ENCODE results near the gene BMPR1A.

The BMPR1A gene

DNA sequence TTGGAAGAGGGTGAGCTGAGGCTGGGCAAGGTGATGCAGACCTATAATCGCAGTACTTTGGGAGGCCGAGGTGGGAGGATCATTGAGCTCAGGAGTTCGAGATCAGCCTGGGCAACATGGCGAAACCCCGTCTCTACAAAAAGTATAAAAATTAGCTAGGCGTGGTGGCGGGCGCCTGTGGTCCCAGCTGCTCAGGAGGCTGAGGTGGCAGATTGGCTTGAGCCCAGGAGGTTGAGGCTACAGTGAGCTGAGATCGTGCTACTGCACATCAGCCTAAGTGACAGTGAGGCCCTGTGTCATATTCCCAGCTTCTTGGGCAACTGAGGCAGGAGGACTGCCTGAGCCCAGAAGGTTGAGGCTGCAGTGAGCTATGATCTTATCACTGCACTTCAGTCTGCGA lies 13.6 kb downstream of the BMPR1A start:
- no peak for DNase-seq

DNA sequence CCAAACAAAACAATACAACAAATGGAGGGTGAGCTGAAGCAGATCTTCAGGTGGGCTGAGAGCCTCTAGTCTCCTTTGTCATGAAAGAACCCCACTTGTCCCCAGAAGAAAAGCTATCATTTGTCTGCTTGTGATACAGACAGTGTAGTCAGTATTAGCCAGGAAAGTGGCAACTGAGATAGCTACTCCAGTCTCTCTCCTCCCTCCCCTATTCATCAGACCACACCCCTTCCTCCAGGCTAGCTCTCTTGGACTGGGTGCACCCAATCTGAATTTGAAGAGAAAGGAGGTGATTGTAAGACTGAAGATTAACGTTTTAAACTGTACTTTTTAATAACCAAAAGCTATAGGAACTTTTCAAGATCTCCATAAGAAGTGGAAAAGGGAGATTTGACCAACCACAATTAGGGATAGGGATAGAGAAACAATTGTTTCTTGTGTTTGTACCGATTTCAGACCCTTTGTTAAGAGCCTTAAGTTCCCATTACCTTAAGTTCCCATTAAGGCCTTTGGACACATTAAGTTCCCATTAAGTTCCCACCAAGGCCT lies 14.1 kb downstream of the BMPR1A start:
- no peak for DNase-seq

DNA sequence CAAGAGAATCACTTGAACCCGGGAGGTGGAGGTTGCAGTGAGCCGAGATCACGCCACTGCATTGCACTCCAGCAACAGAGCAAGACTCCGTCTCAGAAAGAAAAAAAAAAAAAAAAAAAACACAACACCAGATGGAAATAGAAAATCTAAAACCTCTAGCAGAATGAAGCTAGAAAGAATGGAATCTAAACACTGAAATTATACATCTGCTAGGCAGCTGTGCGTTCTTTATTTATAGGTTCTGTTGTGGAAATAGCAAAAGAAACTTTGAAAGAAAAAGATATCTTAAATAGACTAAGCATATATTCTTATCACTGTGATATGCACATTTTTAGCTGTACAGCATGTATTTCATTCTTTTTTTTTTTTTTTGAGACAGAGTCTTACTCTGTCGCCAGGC lies 17.1 kb downstream of the BMPR1A start:
- DNase-seq, result no peak

DNA sequence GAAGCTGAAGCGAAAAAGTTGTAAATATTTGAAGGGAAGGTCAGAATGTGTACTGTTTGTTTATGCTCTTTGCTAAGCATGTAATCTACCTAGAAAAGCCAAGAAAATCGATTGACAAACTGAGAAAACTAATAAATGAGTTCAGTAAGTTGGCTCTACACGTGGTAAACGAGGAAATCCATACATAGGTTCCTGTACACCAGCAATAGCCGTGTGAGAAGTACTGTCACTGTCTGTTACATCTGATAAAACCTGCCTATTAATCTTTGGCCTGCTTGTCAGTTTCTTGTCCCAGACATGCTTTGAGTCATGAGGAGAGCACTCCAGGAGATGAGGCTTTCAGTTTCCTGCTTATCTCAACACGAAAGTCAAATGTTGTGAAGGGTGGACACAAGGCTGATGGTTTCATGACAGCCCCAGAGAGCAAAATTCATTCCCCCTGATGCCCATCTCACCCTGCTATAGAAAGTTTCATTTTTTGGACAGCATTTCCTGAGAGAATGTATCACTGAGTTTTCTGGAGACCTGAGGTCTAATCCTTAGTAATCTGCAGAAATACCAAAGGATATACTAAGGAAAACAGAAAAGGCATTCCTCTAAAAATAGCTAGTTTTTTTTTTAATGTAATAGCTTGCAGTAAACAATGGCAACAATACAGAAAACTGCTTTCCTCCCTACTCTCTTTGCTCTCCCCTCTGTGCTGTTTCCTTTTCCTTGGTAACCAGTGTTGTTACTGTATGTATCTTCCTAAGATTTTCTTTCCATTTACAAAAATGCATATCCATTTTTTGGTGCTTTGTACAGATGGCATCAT lies 18.8 kb downstream of the BMPR1A start:
- no peak for DNase-seq

DNA sequence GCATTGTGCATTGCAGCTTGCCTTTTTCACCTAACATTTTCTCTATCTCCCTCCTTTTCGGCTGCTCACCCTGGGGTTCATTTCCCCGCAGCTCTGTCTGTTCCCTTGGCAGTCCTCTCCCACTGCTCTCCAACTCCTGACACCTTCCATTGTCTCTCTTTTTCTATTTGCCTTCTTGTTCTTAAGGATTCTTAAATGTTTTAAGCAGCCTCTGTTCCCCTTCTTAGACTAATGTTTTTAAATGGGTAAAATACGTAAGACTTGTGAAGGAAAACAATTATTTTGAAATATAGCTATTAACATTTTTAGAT lies 19.4 kb downstream of the BMPR1A start:
- DNase-seq, result no peak

DNA sequence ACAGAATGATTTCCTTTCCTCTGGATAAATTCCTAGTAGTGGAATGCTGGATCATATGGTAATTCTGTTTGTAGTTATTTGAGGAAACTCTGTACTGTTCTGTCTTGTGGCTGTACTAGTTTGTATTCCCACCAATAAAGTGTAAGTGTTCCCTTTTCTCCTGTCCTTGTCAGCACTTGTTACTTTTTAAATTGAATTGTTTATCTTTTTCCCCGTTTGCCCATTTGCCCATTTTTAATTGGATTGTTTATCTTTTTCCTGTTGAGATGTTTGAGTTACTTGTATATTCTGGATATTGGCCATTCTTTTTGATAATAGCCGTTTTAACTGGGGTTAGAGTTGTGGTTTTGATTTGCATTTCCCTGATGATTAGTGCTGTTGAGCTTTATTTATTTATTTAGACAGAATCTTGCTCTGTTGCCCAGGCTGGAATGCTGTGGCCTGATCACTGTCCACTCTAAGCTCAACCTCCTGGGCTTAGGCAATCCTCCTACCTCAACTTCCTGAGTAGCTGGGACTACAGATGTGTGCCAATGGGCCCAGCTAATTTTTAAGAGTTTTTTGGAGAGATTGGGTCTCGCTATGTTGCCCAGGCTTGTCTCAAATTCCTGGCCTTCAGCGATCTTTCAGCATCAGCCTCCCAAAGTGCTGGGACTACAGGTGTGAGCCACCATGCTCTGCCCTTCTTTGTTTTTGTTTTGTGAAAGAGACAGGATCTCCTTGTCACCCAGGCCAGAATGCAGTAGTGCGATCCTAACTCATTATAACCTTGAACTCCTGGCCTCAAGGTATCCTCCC lies 23.0 kb downstream of the BMPR1A start:
- DNase-seq, result no peak

DNA sequence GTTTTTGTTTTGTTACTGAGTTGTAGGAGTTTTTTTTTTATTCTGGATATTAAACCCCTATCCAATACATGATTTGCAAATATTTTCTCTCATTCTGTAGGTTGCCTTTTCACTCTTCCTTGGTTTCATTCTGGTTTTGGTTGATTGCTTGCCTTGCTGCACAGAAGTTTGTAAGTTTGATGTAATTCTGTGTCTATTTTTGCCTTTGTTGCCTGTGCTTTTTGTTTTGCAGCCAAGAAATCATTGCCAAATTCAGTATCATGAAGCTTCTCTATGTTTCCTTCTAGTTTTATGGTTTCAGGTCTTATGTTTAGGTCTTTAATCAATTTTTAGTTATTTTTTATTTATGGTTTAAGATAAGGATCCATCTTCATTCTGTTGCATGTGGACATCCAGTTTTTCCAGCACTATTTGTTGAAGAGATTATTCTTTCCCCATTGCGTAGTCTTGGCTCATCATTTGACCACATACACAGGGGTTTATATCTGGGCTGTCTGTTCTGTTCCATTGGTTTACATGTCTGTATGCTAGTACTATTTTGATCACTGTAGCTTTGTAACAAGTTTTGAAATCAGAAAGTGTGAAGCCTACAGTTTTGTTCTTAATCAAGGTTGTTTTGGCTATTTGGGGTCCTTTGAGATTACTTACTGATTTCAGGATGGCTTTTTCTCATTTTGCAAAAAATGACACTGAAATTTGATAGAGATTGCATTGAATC lies 26.4 kb downstream of the BMPR1A start:
- DNase-seq, result no peak

DNA sequence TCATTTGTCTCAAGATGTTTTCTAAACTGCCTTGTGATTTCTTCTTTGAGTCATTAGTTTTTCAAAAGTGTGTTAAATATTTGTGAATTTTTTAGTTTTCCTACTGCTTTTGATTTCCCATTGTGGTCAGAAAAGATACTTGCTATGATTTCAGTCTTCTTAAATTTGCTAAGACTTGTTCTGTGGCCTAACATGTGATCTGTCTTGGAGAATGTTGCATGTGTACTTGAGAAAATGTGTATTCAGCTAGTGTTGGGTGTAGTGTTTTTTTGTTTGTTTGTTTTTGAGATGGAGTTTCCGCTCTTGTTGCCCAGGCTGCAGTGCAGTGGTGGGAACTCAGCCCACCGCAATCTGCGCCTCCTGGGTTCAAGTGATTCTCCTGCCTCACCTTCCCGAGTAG lies 28.6 kb downstream of the BMPR1A start:
- DNase-seq, result no peak

DNA sequence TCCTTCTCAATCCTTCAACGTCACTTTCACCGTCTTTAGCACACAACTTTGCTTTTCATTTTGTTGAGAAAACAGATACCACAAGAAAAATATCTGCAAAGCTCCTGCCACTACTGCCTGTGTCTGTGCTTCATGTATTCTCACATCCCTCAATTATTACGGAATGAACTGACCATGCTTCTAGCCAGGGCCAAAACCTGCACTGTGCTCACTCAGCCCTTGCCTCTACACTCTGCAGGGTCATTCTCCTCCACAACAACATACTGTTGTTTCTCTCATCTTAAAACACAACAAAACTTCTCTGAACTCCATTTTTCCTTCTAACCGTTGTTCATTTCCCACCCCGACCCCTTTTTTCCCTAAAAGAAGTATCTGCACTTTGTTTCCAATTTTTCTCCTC lies 29.5 kb downstream of the BMPR1A start:
- no peak for DNase-seq

DNA sequence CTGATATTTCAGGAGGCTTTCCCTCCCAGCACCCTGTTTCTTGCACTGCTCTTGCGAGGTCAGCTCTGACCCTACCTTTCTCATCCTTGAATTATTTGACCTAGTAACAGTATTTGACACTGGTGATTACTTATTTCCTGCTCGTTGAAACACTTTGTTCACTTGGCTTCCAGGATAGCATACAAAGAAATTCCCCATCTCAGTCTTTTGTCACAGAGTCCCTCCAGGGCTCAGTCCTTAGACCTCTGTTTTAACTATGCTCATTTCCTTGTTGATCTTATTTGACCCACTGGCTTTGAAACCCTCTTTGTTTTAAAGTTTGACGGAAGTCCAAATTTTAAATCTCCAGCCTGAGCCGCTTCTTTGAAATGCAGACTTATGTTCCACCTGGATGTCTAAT lies 29.9 kb downstream of the BMPR1A start:
- no peak for DNase-seq

DNA sequence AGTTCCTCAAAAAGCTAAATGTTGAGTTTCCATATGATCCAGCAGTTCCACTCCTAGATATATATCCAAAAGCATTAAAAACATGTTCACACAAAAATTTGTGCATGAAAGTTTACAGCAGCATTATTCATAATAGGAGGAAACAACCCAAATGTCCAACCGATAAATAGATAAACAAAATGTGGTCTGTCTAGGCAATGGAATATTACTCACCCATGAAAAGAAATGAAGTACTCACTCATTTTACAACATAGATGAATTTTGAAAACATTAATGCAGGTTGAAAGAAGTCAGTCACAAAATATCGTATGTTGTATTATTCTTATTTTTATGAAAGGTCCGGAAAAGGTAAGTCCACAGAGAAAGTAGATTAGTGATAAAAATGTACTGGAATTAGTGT lies 34.0 kb downstream of the BMPR1A start:
- no peak for DNase-seq

DNA sequence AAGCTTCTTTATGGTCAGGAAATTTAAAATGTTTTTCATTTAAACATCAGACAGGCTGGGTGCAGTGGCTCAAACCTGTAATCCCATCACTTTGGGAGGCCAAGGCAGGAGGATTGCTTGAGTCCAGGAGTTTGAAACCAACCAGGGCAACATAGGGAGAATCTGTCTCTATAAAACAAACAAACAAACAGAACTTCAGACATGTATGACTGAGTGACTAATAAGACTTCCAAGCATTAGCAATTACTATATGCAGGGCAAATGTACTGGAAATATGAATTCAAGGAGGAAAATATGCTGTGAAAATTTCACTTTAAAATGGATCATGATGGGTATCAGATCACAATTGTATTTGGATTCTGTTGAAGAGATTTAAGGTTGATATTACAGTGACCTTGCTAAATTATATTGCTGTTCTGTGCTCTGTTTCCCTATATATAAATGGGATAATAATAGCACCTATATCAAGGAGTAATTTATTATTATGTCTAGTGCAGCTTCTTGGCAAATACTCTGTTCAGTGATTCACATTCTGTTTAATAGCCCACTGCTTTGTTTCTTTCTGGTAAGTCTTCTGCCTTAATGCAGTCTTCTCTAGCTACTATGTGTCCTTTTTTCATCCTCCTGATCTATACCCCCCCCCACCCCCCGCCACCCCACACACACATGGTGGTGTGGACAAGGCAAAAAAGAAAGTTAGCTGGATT lies 36.2 kb downstream of the BMPR1A start:
- no peak for DNase-seq

DNA sequence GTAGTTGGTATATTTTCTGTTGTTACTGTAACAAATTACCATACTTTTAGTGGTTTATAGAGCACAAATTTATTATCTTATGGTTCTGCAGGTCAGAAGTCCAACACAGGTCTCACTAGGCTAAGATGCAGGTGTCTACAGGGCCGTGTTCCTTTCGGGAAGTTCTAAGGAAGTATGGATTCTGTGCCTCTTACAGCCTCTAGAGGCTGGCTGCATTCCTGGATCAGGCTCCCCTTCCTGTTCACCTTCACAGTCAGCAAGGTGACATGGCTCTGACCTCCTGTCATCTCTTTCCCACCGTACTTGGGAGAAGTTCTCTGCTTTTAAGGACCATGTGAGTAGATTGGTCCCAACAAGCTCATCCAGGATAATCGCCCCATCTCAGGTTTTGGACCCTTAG lies 37.3 kb downstream of the BMPR1A start:
- no peak for DNase-seq

DNA sequence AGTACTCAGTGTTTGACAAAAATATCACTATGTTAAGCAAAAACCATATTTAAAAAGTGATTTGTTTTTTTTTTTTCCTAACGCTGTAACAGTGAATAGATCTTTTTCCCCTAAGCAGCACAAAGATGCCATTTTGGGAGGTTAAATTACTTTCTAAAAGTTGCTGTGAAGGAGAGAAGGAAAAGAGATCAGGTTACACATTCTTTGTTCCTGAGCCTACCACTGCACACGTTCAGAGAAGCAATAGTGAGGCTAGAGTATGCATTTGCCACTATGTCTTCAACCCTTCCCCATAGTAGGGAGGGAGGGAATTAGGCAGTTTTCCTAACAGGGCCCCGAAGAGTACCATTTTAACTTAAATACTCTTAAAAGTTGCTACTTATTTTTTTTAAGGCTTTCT lies 38.9 kb downstream of the BMPR1A start:
- no peak for DNase-seq

DNA sequence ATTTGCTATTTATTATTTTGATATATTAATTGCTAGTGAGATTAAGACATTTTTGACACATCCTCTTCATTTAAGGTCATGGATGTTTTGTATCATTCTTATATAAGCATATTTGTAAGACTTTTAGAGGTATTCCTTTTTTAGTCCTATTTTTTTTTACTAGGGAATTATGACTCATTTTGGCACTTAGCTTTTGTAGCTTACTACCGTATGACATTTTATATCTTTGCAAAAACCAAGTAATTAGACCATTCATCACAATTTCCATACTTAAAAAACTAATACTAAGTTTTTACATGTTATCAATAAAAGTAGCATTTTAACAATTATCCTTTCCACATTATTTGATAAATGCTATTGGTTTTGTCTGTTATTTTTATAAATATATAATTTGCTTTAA lies 41.6 kb downstream of the BMPR1A start:
- DNase-seq, result no peak

DNA sequence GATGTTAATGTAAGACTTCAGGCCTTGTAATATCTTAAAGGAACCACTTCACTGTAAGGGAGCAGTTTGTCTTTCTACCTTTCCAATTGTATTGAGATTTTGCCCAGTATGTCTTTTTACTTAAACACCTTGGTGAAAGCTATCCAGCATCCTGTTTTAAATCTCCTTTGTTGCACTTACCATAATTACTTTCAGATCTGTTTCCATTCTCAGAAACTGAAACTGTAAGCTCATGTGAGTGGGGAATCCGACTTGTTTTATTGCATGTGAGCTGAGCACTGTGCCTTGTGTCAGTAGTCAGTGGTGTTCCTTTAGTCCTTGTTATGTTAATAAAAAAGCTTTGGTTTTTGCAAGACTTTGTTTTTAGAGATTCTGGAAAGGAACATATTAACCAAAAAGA lies 42.2 kb downstream of the BMPR1A start:
- no peak for DNase-seq

DNA sequence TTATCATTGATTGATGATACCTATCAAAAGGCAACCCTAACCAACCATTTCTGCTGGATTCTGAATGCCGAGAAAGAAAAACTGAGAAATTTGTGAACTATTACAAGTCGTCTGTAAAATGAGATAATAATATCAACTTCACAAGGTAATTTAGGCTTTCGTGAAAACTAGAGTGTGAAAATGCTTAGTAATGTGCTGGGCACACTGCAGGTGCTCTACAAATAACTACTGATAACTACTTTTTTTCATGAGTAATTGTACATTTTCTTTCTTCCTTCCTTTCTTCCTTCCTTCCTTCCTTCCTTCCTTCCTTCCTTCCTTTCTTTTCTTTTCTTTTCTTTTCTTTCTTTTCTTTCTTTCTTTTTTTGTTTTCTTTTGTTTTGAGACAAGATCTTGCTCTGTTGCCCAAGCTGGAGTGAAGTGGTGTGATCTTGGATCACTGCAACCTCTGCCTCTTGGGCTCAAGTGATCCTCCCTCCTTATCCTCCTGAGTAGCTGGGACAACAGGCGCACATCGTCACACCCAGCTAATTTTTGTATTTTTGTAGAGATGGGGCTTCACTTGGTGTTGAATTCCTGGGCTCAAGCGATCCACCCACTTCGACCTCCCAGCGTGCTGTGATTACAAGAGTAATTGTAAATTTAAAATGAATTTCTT lies 42.9 kb downstream of the BMPR1A start:
- no peak for DNase-seq

DNA sequence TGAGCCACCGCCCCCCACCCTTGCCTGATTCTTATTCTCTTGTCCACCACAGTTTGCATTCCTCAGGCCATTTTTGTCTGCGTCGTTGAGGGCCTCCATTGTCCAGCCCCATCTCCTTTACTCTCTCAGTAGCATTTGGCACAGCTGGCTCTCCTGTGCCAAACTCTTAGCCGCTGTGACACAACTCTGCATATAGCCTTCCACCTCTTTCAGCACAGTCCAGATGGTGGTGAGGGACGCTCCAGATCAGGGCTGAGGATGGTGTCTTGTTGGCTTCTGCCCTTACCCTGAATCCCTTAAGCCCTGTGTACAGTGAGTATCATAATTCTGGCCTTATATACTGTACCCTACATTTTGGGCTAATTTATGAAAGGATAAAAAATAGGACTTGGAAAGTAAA lies 45.6 kb downstream of the BMPR1A start:
- DNase-seq, result no peak

DNA sequence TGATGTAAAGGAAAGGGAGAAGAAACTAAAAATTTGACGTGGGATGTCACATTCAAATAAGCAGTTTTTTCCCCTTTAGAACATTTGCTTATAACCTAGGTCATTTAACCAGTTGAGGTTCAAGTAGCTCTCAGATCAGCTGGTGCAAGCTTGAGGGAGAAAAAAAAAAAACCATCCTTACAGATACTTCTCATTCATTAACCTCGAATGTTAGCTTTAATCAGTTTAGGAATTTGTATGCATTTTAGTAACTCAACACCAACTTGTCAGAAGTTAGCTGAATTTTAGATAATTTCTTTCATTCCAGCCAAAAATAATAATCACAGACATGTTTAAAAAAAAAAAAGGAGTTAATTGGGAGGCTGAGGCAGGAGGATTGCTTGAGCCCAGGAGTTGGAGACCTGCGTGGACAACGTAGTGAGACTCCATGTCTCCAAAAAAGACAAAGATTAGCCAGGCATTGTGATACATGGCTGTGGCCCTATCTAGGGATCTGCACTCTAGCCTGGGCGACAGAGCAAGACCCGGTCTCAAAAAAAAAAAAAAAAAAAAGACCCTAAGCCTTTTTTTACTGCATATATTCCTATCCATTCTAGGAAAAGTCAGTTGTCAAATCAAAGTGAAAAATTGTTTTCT lies 46.2 kb downstream of the BMPR1A start:
- no peak for DNase-seq

DNA sequence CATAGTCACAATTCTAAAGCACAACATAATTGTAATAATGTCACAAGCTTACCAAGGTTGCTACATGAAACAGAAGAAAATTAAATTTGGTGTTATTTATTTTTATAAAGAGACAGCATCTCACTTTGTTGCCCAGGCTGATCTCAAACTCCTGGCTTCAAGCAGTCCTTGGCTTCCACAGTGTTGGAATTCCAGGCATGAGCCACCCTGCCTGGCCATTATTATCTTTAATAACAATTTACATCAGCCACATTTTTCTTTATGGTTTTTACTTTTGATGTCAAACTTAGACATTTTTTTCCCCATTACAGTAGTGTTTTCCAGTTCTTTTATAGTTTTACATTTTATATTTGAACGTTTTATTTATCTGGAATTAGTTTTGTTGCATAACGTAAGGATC lies 46.7 kb downstream of the BMPR1A start:
- no peak for DNase-seq

DNA sequence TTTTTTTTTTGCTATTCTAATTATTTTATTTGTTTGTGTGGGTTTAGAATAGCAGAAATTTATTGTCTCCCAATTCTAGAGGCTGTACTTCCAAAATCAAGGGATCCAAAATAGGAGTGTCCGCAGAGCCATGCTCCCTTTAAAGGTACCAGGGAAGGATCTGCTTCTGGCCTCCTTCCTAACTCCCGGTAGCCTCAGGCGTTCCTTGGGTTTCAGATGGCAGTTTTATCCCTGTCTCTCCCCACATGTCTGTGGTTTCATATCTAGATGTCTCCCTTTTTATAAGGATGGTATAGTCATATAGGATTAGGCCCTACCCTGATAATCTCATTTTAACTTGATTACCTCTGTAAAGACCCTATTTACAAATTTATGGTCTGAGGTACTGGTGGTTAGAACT lies 48.4 kb downstream of the BMPR1A start:
- DNase-seq, result no peak

DNA sequence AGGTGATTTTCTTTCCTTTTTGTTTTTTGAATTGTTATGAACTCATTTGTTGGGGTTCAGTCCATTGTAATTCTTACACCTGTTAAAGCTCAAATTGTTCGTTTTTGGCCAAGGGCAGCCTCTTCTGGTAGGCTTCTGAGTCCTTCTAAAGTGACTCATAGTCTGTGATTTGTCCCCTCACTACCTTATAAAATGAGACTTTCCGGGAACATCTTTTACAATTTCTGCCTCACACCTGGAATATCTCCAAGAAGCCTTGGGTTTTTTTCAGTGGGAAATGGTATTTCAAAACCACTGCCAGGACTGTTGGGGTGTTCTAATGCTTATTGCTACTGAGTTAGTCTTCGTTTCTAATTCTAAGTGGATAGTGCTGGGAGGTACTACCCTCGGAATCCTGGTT lies 56.7 kb downstream of the BMPR1A start:
- no peak for DNase-seq

All from stimulated activated naive CD4-positive, alpha-beta T cell treated with Interleukin-2 at 50 U/mL for 16 hours (primary cell).